ENCODE results near the gene KCNQ5.
"Not testable (repeated sequence)": the region's sequence is repeated elsewhere in the genome, so short reads cannot be mapped to it uniquely, and the experiment has no call there.

Gene KCNQ5

GRCh38 chr6:73225396-73225795 lies 603.5 kb downstream of the KCNQ5 start, which contains the start of gene KHDC1L:
Gene KHDC1L (minus strand): TSS chr6:73225496. CDS start chr6:73225408, 88 bp downstream.
- no peak for TF ChIP-seq CTCF (IDR thresholded peaks at IDR 0.05; ENCODE audit: low read depth, low read length)
- Histone ChIP-seq H3K36me3 (no peaks in the 10 kb centered on the region), H3K27me3 (ENCODE audit: insufficient read depth, low read depth, severe bottlenecking) (no peaks in the 10 kb centered on the region), H3K27ac (no peak within 1 kb of the TSS), H3K4me3 (ENCODE audit: low read depth, low read length) (no peak within 1 kb of the TSS), H3K9me3 (ENCODE audit: severe bottlenecking) (peaks cover 3% of the 10 kb centered on the region)
- no peak for DNase-seq

- H3K4me3 ChIP-seq (ENCODE audit: low read depth, low read length), result no peak overlapping the region
- H3K36me3 ChIP-seq, result no peaks in the 10 kb centered on the region
- H3K9me3 ChIP-seq (ENCODE audit: severe bottlenecking), result peaks cover 3% of the 10 kb centered on the region
- H3K27me3 ChIP-seq (ENCODE audit: insufficient read depth, low read depth, severe bottlenecking), result no peaks in the 10 kb centered on the region
- H3K27ac ChIP-seq, result no peak overlapping the region
- no peak for TF ChIP-seq CTCF (IDR thresholded peaks at IDR 0.05; ENCODE audit: low read depth, low read length)
- DNase-seq, result no peak
Measured at GRCh38 chr6:73227606-73228255, 605.9 kb downstream of the KCNQ5 start.

GRCh38 chr6:73231986-73232391 lies 610.1 kb downstream of the KCNQ5 start:
- Histone ChIP-seq H3K27ac (no peak overlapping the region), H3K9me3 (ENCODE audit: severe bottlenecking) (no peaks in the 10 kb centered on the region), H3K27me3 (ENCODE audit: insufficient read depth, low read depth, severe bottlenecking) (no peaks in the 10 kb centered on the region), H3K36me3 (no peaks in the 10 kb centered on the region), H3K4me3 (ENCODE audit: low read depth, low read length) (no peak overlapping the region)
- DNase-seq, result no peak
- TF ChIP-seq CTCF (IDR thresholded peaks at IDR 0.05; ENCODE audit: low read depth, low read length), result no peak

GRCh38 chr6:73233048-73233447 lies 611.2 kb downstream of the KCNQ5 start:
- no peak overlapping the region for H3K27ac ChIP-seq
- no peaks in the 10 kb centered on the region for H3K9me3 ChIP-seq (ENCODE audit: severe bottlenecking)
- H3K36me3 ChIP-seq, result no peaks in the 10 kb centered on the region
- no peaks in the 10 kb centered on the region for H3K27me3 ChIP-seq (ENCODE audit: insufficient read depth, low read depth, severe bottlenecking)
- TF ChIP-seq CTCF (IDR thresholded peaks at IDR 0.05; ENCODE audit: low read depth, low read length), result no peak
- H3K4me3 ChIP-seq (ENCODE audit: low read depth, low read length), result no peak overlapping the region
- no peak for DNase-seq

GRCh38 chr6:73233971-73234370 lies 612.1 kb downstream of the KCNQ5 start:
- H3K27ac ChIP-seq; H3K4me3 ChIP-seq (ENCODE audit: low read depth, low read length); H3K36me3 ChIP-seq; DNase-seq; H3K27me3 ChIP-seq (ENCODE audit: insufficient read depth, low read depth, severe bottlenecking); H3K9me3 ChIP-seq (ENCODE audit: severe bottlenecking): not testable (repeated sequence)

- H3K27ac ChIP-seq, result no peak overlapping the region
Measured at GRCh38 chr6:73234733-73235132, 612.9 kb downstream of the KCNQ5 start.

More at GRCh38 chr6:73234733-73235132, 612.9 kb downstream of the KCNQ5 start:
- Histone ChIP-seq H3K4me3 (ENCODE audit: low read depth, low read length) (no peak overlapping the region), H3K36me3 (no peaks in the 10 kb centered on the region), H3K27me3 (ENCODE audit: insufficient read depth, low read depth, severe bottlenecking) (no peaks in the 10 kb centered on the region), H3K9me3 (ENCODE audit: severe bottlenecking) (no peaks in the 10 kb centered on the region)
- no peak for TF ChIP-seq CTCF (IDR thresholded peaks at IDR 0.05; ENCODE audit: low read depth, low read length)
- no peak for DNase-seq
